Thyroid gland (tissue), 4 donors: ENCODE measurements around the gene CYFIP1. TPM values are rescaled to one million over a fixed set of nuclear protein-coding genes. Genes with fewer than 3 reads are reported as not detected.

ENCODE experiments used
- DNase-seq, 2 donors: peaks; one replicate each; pipeline ENCODE4 v3.0.0-alpha.2; 2019
- H3K27ac ChIP-seq, 3 donors: fragments of 200-600 bp; sonication (generic); 1 replicate in 2 of 3; 2 replicates in 1 of 3; pipeline ENCODE4 v1.5.1; 2016 to 2019; ENCODE audit warnings: mild to moderate bottlenecking in 1 of 3, moderate library complexity in 1 of 3
- H3K27me3 ChIP-seq: fragments of 200-600 bp; sonication (generic); one replicate; pipeline ENCODE4 v1.5.1; 2019
- H3K36me3 ChIP-seq, 2 donors: fragments of 200-600 bp; sonication (generic); one replicate each; pipeline ENCODE4 v1.5.1; 2016 to 2019
- H3K4me1 ChIP-seq, 2 donors: fragments of 200-600 bp; sonication (generic); one replicate each; pipeline ENCODE4 v1.5.1; 2017 to 2019
- H3K4me3 ChIP-seq, 3 donors: fragments of 200-600 bp; sonication (generic); replicated peaks in 1 of 3; 1 replicate in 2 of 3; 2 replicates in 1 of 3; pipeline ENCODE4 v1.5.1; 2016; ENCODE audit warnings: mild to moderate bottlenecking in 1 of 3
- H3K9me3 ChIP-seq: fragments of 200-600 bp; sonication (generic); one replicate; pipeline ENCODE4 v1.5.1; 2017
- CTCF ChIP-seq, 6 experiments: fragments of 200-600 bp in 3 of 6; fragments of 450-650 bp in 3 of 6; sonication (generic) in 3 of 6; IDR thresholded peaks; one replicate each; pipeline ENCODE4 v1.5.1; 2016 to 2019; ENCODE audit warnings: antibody characterized with exemption in 6 of 6, mild to moderate bottlenecking in 2 of 6, inconsistent platforms in 1 of 6, moderate library complexity in 1 of 6
- POLR2A ChIP-seq, 2 donors: fragments of 450-650 bp; IDR thresholded peaks; one replicate each; pipeline ENCODE4 v1.6.1; 2017; ENCODE audit warnings: antibody characterized with exemption in 2 of 2, mild to moderate bottlenecking in 2 of 2, moderate library complexity in 1 of 2
- WGBS, 2 donors: methylation state at CpG; one replicate each; pipeline ENCODE4 v1.1.5; 2017; 5-methylcytosine and 5-hydroxymethylcytosine counted together
- intact Hi-C: fragments of 100-400 bp; cut with DNase I; formaldehyde crosslinking; loops from one replicate; pipeline ENCODE4 v1.15.1; 2023
- total RNA-seq, 4 donors: library from RNA; depleted of rRNA; stranded (reverse); fragments of >200 nt; gene quantifications; one replicate each; pipeline ENCODE4 v1.2.3, GENCODE V29; 2016

CYFIP1 gene
- total RNA-seq, 4 donors from 2014 or later, result 89.1 to 138 (median 131) TPM

- H3K36me3 ChIP-seq, result no peaks in the 10 kb centered on the region
- H3K27me3 ChIP-seq, result no peaks in the 10 kb centered on the region
- H3K4me3 ChIP-seq, result no peak overlapping the region
- H3K4me1 ChIP-seq, result peaks cover 7 to 23% of the 10 kb centered on the region in 2 donors
- H3K9me3 ChIP-seq, result no peaks in the 10 kb centered on the region
- no peak overlapping the region for H3K27ac ChIP-seq
- 85 to 89% methylated on average over 21 of the region's 21 CpGs for WGBS, 2 donors
- intact Hi-C loops, result no loop called here
- no peak for TF ChIP-seq CTCF (IDR thresholded peaks at IDR 0.05)
- TF ChIP-seq POLR2A (IDR thresholded peaks at IDR 0.05), result no peak
- DNase-seq, result no peak
These were observed 27.2 kb downstream of the CYFIP1 start for GRCh38 chr15:22952796-22953579.

- H3K9me3 ChIP-seq, result no peaks in the 10 kb centered on the region
- H3K36me3 ChIP-seq, result no peaks in the 10 kb centered on the region
- H3K27me3 ChIP-seq, result no peaks in the 10 kb centered on the region
- H3K27ac ChIP-seq, result no peak overlapping the region
- intact Hi-C loops, result no loop called here
- TF ChIP-seq POLR2A (IDR thresholded peaks at IDR 0.05) (no peak), CTCF (IDR thresholded peaks at IDR 0.05) (no peak)
- peaks cover 7 to 26% of the 10 kb centered on the region in 2 donors for H3K4me1 ChIP-seq
- H3K4me3 ChIP-seq, result no peak overlapping the region
- WGBS, 2 donors, result 87 to 92% methylated on average over 22 to 23 of the region's 39 CpGs
- no peak for DNase-seq
These were observed 28.5 kb downstream of the CYFIP1 start for GRCh38 chr15:22951381-22952280.

GRCh38 chr15:22951031-22951380, 29.2 kb downstream of the CYFIP1 start:
- intact Hi-C loops, result no loop called here
- H3K4me1 ChIP-seq, result peaks cover under 1 to 20% of the 10 kb centered on the region in 2 donors
- WGBS, 2 donors, result 89 to 97% methylated on average over 16 of the region's 16 CpGs
- H3K27ac ChIP-seq, result no peak overlapping the region
- H3K27me3 ChIP-seq, result no peaks in the 10 kb centered on the region
- H3K36me3 ChIP-seq, result no peaks in the 10 kb centered on the region
- TF ChIP-seq POLR2A (IDR thresholded peaks at IDR 0.05), result no peak
- no peak for TF ChIP-seq CTCF (IDR thresholded peaks at IDR 0.05)
- no peaks in the 10 kb centered on the region for H3K9me3 ChIP-seq
- no peak overlapping the region for H3K4me3 ChIP-seq
- DNase-seq, result no peak

GRCh38 chr15:22950256-22950990, 29.7 kb downstream of the CYFIP1 start:
- 80 to 87% methylated on average over 25 of the region's 25 CpGs for whole genome bisulfite sequencing, 2 donors
- no peak for DNase-seq
- intact Hi-C loops, result no loop called here
- peaks cover 0 to 15% of the 10 kb centered on the region in 2 donors for H3K4me1 ChIP-seq
- H3K27ac ChIP-seq, result peak overlapping the region in 2 of 3 donors; percentile 2 to 21
- H3K27me3 ChIP-seq, result no peaks in the 10 kb centered on the region
- peaks cover 0 to 3% of the 10 kb centered on the region in 2 donors for H3K36me3 ChIP-seq
- H3K4me3 ChIP-seq, result no peak overlapping the region
- H3K9me3 ChIP-seq, result no peaks in the 10 kb centered on the region
- TF ChIP-seq CTCF (IDR thresholded peaks at IDR 0.05) (no peak), POLR2A (IDR thresholded peaks at IDR 0.05) (no peak)
